HG03469 (cell line): Measurements from ENCODE around the gene XYLT1.

Source experiments
- ATAC-seq: cut with Tn5 transposase; IDR thresholded peaks from one replicate; pipeline ENCODE4 v1.9.1; 2021; ENCODE audit warnings: mild to moderate bottlenecking, moderate library complexity, moderate number of reproducible peaks; ENCODE audit not compliant: unreplicated experiment

The XYLT1 gene

DNA sequence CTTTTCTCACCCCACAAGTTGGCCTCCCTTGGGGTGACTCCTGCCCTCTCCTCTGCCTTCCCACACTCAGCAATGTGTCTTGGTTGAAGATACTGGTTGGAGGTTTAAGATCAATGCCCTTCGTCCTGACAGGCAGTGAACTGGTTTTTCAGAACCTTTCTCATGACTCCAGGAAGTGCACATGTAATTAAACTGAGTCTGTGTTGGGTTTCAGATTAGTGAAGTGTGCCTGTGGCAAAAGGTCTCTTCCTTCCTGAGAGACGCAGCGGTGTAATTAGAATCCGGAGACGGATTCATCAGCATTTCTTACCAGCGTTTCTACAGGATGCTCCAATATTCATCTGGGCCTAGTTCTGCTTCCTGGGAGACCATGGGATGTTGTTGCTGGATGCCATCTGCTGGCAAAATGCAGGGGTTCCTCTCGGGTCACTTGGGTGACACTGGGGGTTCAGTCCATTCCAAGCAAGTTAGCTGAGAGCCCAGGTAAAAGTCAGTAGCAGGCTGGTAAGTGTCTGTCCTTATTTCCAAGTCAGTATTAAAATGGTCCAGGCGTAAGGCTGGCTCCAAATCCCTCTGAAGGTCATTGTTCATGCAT lies 233.3 kb downstream of the XYLT1 start:
- no peak for ATAC-seq

DNA sequence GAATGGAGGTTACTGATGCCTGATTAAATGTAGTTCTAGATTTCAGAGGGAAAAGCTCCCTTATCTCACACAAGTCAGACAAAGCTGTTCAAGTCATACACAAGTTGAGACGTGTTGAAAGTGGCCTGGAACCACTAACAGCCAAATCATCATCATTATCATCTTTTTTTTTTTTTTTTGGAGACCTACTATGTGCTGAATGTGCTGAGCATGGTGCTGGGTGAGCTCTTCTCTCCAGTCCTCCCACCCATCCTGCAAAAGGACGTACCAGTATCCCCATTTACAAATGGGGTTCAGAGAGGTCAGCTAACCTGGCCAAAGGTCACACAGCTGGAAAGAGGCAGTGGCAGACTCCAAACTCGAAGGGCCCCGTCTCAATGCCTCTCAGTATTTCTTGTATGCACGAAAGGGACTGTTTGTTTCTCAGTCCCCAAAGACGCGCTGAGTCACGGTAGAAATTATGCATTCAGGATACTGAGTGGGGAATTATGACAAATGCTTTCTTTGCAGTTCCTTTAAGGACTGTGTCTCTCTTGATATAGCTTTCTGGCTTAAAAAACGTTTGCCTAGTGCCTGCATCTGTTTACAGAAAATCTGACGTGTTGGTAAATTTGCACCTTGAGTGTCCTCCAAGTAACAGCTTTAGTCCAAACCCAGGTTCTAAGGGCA lies 235.5 kb downstream of the XYLT1 start:
- no peak for ATAC-seq

DNA sequence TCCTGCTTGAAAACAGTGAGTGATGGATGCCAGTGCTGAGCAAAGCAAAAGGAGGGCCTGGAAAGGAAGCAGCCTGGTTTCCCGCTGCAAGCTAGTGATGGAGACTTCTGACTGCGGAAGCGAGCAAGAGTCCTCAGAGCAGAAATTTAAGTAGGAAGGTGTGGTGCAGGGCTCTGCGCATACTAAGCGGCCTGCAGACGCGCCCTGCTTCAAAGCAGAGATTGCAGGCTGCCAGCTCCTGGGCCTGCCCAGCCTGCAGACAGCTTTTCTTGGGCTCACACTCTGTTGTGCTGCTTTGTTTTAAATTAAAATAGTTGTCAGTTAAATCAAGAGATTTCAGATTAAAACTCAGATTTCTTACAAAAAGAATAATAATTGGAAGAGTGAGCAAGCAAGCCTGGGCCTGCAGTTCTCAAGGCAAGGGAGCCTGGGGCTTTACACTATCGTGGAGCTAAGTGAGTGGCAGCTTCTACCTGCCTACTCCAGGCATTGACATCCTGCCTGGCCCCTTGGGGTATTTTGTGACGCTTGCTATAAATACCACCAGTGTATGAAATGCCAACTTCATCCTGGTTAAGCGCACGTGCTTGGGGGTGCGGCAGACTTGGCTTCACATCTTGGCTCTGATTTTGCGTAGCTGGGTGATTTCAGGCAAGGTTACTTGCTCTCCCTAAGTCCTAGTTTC lies 237.3 kb downstream of the XYLT1 start:
- no peak for ATAC-seq

DNA sequence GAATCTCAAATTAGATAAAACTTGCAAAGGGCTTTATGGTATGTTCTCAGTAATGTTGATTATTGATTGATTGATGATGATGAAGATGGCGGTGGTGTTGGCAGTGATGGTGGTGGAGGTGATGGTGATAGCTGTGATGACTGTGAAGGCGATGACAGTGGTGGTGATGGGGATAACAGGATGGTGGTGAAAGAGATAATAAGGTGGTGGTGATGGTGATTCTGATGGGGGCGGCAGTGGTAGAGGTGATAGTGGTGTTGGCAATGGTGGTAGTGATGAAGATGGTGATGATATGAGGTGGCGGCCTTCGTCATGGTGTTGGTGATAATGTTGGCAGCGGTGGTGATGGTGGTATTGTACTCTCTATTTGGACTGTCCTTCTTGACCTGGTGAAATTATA lies 238.3 kb downstream of the XYLT1 start:
- ATAC-seq, result no peak

DNA sequence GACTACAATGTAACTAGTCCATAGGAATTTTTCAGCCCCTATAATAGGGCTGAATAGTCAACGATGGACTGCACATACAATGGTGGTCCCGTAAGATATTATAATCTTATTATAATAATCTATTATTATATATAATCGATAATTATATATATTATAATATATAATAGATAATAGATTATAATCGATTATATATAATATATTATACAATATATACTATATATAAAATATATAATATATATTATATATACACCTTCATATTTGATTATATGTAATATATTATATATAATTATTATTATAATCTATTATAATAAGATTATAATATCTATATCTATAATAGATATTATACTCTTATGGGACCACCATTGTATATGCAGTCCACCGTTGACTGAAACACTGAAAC lies 238.8 kb downstream of the XYLT1 start:
- ATAC-seq, result no peak

DNA sequence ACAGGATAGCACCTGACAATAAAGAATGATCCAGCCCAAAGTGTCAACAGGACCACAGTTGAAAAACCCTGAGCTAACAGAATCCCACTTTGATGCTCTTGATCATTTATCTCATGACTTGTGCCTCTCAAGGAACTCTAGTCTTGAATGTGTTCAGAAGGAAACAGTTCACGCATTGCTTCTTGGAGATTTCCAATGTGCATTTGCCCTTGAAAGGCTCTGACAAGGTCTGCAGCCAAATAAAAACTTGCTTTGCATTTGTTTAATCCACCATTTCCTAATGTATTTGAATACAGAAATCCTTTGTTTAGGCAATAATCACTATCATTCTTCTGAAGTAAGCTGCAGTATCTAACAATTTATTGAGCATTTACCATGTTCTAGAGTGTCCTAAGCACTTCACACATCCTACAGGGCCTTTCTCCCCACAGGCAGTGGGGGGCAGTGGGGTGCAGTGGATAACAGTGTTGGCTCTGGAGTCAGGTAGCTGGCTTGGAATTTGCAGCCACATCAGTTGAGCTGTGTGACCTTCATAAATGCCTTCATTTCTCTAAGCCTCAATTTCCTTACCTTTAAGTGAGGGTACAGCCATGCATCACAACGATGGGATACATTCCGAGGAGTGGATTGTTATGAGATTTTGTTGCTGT lies 239.7 kb downstream of the XYLT1 start:
- no peak for ATAC-seq

DNA sequence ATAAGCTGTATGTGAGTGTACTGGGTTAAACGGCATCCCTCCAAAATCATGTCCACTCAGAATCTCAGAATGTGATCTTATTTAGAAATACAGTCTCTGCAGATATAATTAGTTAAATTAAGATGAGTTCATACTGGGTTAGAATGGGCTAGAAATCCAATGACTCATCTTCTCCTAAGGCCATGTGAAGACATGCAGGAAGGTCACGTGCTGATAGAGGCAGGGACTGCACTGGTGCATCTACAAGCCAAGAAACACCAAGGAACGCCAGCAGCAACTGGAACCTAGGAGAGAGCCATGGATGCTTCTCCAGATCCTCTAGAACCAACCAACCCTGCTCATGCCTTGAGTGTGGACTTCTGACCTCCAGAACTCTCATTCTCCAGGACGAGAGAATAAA lies 241.0 kb downstream of the XYLT1 start:
- no peak for ATAC-seq

DNA sequence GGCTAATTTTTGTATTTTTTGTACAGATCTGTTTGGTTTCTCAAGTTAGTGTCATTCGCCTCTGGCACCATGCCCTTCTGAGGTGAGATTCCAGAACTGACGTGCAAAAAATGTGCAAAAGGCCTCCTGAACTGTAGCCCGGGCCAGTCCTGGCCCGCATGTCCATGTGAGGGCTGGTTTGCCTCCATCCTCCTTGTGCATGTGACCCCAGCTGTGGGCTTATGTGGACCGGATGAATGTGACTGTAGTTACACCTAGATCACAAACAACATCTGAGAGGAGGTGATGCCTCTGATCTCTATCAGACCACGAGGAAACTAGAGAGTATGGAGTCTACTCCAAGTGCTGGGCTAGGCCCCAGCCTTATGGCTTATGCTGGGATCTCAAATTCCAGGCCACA lies 241.6 kb downstream of the XYLT1 start:
- ATAC-seq, result no peak

DNA sequence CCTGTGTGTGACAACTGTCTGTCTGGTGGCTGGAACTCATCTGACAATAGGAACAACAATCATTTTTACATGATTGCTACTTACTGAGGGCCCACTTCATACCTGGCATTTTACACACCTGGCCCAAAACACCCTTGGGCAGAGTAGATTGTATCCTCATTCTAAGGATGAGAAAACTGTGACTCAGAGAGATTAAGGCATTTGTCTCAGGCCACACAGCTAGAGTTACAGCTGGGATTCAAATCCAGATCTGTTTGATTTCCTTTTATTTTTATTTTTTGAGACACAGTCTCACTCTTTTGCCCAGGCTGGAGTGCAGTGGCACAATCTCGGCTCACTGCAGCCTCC lies 242.1 kb downstream of the XYLT1 start:
- ATAC-seq, result no peak

DNA sequence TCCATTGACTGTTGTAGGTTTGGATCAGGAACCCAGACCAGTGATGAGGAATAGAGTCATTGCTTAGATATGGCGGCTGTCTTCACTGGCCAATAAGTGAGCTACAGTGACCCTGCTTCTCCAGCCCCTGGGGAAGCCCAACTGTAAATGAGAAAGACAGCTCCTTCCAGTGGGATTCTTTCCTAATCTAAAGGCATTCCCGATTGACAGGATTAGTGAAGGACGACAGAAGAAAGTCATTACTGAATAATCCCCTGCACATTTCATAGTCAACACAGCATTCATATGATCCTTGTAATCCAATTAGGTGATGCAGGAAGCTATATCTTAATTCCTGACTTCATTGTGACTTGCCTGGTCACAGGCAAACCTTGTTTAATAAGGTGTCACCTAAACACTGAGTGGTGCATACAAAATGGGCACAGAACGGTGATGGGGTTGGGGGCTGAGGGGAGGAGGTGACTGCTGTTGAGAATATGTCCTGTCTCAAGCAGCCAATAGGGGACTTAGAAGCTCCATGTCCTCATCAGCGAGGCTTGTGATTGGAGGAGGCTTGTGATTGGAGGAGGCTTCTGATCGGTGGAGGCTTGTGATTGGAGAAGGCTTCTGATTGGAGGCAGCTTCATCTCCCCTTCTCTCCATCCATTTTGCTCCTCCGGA lies 242.6 kb downstream of the XYLT1 start:
- ATAC-seq, result no peak

DNA sequence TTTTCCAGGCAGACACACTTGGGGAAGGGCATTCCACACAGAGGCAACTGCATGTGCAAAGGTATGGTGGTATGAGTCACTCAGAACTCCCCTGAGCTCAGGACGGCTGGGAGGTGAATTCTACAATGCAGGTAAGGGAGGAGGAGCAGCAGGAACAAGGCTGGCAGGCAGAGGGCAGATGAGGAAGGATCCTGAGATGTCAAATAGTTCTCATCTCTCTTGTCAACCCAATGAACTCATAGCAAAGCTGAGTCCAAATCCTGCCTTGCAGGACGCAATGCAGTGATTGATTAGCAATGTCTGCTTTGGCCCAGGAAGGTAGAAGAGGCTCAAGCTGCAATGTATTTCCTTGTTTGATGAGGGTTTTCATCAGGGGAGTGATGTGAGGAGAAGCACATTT lies 243.5 kb downstream of the XYLT1 start:
- ATAC-seq, result no peak

DNA sequence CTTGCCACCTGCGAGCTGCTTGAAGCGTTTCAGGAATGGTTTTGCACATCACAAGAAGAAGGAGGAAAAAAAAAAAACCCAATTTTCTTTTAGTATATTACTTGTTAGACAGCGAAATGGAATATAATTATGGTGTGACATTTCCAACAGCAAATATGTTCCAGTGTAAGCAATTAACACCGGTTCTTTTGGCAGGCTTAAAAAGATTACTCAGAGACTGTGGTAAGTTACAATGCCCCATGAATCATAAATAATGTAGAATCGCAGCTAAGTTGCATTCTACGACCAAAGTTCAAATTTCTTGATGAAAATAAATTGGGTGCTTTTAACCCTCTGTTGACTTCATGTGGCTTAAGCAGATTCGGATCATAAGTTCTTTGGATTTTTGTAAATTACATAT lies 245.2 kb downstream of the XYLT1 start:
- no peak for ATAC-seq

DNA sequence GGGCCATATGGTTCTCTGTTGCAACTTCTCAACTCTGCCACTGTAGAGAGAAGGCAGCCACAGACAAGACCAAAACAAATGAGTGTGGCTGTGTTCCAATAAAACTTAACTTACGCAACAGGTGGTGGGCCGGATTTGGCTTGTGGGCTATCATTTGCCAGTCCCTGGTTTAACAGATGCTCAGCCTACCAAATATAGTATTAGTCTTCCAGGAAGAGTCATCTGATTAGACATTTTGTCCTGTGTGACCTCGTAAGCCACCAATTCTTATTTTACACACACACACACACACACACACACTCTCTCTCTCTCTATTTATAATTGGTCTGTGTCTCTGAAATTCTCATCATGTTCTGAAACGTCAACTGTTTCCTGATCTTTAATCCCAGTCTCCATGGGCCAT lies 245.9 kb downstream of the XYLT1 start:
- no peak for ATAC-seq

DNA sequence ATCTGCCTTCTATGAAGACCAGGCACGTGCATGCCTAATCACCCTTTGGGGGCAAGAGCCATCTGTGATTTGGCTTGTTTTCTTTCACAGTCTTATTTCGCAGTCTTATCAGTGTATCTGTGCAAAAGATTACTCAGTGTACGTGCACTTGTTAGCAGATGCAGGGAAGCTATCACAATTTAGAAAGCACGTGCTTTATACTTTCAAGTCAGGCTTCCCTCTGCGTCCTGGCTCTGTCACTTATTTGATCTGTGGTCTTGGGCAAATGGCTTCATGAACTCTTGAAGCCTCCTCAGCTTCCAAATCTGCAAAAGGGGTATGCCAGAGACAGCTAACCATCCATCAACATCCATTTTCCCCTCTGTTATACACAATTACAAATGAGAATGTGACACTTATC lies 246.4 kb downstream of the XYLT1 start:
- no peak for ATAC-seq

DNA sequence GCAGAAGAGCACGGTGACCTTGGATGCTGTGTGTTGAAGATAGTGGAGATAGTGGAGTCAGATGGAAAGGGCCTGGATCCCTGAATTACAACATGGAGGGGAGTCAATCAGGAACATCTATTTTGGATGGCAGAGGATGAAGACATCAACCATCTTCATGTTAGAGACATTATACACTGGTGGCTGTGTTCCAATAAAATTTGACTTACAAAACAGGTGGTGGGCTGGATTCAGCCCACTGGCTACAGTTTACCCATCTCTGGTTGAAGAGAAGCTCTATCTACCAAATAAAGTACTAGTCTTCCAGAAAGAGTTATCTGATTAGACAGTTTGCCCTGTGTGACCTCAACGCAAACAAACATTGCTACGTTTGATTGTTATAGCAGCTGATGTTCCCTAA lies 247.2 kb downstream of the XYLT1 start:
- no peak for ATAC-seq

DNA sequence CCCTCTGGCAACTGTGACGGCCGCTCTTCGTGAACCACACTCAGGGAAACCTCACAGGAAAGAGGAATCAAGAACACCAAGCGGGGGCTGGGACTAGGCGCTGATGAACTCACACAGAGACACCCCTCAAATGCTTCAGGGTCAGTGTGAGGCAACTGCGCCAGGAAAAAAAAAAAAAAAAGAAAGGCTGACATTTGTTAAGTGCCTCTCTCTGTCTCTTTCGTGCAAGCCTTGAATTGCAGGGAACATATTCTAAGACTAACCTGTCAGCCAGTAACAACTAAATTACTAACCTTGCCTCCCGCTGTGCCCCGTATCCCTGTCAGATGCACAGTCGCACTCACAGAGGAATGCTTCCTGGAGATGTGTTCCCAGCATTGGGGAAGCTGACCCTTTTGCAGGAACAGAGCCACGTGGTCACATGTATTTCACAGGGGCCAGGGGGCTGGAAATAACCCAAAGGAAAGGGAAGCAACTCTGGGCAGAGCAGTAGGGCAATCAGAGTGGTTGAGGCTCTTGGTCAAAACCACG lies 247.8 kb downstream of the XYLT1 start:
- no peak for ATAC-seq

DNA sequence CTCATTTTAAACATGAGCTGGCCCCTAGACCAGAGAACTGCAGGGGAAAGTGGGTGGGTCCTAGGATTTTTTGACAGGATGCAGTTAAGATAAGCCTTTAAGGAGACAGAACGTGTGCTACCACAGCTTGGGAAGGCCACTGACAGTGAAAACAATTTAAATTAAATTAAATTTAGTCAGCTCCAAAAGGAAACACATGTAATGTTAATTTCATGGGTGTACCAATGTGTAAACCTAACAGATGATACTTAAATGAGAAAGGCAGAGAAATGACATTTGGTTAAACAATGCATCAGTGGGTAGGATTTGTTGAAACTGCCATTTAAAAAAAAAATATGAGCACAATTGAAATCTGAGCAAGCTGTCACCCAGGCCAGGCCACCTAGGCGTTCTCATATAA lies 250.8 kb downstream of the XYLT1 start:
- no peak for ATAC-seq

DNA sequence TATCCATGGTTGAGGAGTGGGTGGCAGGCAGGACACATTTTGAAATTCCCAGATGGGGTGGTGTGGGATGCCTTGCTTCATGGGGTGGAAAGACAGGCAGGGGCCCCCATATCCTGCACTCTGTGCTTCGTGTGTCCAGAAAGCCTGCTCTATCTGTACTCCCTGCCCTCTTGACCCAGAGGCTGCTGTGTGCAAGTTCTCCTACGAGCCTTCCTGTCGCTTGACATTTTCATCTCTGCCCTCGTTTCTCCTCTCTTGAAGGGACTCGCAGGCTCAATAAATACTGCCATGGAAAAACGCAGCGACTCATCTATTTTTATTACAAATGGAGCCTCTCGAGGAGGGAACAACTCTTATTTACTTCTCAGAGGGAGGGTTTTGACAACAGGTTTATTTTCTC lies 254.8 kb downstream of the XYLT1 start:
- no peak for ATAC-seq

DNA sequence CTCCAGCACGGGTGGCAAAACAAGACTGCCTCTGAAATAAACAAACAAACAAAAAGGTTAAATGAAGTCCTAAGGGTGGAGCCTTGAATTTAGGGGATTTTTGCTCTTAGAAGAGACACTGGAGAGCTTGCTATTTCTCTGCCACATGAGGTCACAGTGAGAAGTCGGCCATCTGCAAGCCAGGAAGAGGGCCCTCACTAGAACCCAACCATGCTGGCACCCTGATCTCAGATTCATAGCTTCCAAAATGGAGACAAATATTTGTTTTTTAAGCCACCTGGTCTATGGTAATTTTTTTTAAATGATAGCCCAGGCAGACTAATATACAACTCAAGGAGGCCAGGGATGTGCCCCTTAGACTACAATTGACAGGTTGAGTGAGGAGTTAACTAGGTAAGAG lies 255.5 kb downstream of the XYLT1 start:
- ATAC-seq, result no peak

DNA sequence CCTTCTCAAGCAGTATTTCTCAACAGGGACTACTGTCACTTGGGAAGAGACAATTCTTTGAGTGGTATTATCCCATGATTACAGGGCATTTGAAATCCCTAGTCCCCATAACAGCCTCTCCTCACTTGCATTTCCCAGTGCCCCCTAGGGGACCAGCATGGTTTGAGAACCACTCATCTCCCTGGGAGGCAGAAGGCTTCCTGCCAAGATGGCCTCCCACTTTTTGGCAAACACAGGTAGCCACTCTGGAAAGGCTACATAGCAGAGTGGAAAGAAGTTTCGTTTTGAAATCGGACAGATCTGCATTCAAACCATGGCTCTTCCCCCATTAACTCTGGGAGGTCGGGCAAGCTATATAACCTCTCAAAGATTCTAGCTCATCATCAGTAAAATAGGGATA lies 256.8 kb downstream of the XYLT1 start:
- no peak for ATAC-seq

DNA sequence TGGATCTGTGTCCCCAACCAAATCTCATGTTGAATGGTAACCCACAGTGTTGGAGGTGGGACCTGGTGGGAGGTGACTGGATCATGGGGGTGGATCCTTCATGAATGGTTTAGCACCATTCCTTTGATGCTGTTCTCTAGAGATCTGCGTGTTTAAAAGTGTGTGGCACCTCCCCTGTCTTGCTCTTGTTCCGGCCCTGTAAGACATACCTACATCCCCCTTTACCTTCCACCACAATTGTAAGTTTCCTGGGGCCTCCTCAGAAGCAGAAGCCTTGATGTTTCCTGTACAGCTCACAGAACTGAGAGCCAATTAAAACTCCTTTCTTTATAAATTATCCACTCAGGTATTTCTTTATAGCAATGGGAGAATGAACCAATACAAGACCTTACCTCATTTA lies 257.7 kb downstream of the XYLT1 start:
- ATAC-seq, result no peak
